CD4-positive, alpha-beta T cell treated with Interleukin-21 for 1 hour (primary cell): ENCODE results near the gene PBRM1.

Source experiments
- DNase-seq: peaks from one replicate; pipeline ENCODE4 v3.0.0-alpha.2; 2020

Gene PBRM1

DNA sequence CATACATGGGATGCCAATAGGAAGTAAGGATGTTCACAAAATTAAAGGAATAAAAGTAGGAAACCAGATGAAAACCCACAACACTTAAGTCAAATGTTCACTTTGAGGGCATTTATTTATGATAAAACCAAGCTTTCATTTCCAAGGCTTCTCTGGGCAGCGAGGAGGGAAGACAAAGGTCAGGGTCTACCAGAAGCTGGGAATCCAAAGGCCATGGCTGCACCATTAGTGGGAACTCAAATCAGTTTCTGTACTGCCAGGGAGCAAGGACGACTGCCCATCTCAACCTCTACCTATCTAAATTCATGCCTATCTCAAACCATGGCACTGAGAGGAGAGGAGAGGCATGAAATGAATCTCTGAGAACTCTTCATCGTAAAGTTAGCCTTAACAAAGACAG, 22.6 kb downstream of the PBRM1 start:
- no peak for DNase-seq

DNA sequence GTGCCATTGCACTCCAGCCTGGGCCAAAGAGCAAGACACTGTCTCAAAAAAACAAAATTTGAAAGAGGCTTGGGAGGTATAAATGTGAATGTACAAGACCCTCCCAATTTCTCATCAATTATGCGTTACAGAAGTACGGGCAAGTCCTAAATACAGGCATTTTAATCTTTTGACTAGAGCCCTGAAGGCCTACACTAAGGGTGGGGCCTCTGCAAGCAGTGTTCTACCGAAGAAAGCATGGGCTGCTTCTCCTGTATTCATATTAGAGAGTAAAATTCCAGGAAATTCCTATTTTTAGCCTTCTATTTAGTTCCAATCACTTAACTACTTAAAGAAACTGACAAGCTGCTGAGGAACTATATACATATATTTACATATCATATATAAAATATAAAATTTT, 25.7 kb downstream of the PBRM1 start:
- no peak for DNase-seq

DNA sequence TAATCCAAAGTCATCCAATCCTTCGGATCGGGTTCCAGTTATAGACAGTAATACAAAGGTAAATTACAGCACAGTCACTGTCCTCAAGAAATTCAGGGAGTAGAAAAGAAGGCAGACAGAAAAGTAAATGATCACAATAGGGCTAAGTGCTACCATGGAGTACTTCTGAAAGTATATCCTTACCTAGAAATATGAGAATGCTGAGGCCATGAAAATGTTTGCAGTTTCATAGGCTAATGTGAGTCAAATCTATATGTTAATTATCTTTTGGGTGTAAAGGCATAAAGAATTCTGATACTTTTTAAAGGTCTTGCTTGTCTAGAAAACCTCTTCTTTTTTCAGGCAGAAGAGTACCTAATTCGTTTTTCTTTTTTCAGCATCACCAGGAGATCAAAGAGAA, 29.8 kb downstream of the PBRM1 start:
- no peak for DNase-seq

GRCh38 chr3:52651592-52651991, 34.1 kb downstream of the PBRM1 start:
- no peak for DNase-seq

- no peak for DNase-seq
These were observed 35.3 kb downstream of the PBRM1 start for GRCh38 chr3:52650439-52650838.

- DNase-seq: no peak
These were observed 36.1 kb downstream of the PBRM1 start for GRCh38 chr3:52649461-52650210.

GRCh38 chr3:52645549-52645948, 40.2 kb downstream of the PBRM1 start:
- DNase-seq: no peak

- no peak for DNase-seq
These were observed 49.0 kb downstream of the PBRM1 start for GRCh38 chr3:52636673-52637072.

DNA sequence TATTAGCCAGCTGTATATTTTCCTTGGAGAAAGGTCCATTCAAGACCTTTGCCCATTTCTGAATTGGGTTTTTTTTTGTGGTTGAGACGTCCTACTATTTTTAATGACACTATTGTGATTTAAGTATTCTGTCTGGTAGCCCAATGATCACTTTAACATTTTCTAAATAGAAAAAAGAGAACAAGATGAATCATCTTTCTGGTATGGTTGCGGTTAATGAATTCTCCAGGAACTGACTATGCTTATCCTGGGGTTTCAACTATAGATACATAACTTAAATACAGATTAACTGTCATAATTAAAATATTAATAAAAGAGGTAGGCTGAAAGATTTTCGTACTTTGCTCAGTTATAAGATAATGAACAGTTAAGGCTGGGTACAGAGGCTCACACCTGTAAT, 51.9 kb downstream of the PBRM1 start:
- DNase-seq: no peak

- no peak for DNase-seq
These were observed 60.7 kb downstream of the PBRM1 start for GRCh38 chr3:52625041-52625440.

- DNase-seq: no peak
These were observed 62.4 kb downstream of the PBRM1 start for GRCh38 chr3:52623234-52623792.

GRCh38 chr3:52620580-52620979, 65.1 kb downstream of the PBRM1 start:
- no peak for DNase-seq

GRCh38 chr3:52615166-52615565, 70.5 kb downstream of the PBRM1 start:
- no peak for DNase-seq

GRCh38 chr3:52614689-52615088, 71.0 kb downstream of the PBRM1 start:
- DNase-seq: no peak

DNA sequence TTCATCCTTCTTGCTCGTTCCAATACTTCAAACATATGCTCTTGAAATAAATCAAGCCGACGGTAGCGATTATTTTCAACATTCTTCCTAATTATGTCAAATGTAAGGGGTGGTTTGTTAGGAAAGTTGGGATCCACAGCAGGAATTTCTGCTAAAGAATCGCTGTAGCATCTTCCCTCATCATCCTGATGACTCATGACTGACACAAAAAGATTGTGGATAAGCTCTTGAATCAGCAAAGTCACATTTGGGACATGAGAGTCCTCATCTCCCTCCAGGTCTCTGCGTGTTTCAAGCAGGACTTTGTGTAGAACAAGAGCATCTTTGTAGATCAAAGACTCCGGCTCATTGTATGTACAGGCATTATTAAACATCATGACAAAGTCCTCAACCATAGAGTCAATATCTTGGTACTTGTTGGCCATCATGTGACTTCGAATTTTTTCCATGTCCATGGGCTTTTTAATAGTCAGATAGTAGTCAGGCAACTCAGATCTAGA, 76.3 kb downstream of the PBRM1 start:
- no peak for DNase-seq

DNA sequence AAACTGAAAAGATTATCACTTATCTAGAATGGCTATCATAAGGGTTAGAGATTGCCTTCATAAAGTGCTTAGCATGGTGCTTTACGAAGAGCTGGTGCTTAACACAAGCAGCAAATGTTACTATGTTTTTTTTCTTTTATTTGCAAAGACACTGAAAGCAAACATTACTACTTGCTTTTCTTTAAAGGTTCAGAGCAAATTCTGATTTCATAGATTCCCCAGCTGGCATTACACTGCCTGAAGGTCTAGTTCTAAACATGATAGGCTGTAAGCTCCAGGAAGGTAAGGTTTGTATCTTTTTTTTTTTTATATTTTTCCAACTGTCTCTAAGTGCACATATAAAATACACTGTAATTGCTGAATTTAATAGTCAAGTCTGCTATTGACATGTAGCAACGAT, 77.4 kb downstream of the PBRM1 start:
- no peak for DNase-seq

- DNase-seq: no peak
These were observed 79.2 kb downstream of the PBRM1 start for GRCh38 chr3:52606373-52607085.

DNA sequence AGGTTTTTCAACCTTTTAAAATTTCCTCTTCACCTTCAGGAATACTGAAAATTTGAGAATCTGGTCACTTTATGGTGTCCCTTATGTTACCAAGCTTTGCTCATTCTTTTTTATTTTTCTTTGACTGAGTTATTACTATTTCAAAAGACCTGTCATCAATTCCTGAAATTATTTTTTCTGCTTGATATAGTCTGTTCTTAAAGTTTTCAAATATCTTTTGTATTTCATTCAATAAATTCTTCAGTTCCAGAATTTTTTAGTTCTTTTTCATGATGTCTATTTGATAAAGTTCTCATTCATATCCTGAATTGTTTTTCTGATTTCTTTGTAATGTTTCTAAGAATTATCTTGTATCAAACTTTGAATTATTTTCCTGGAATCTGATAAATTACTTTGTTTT, 85.5 kb downstream of the PBRM1 start:
- no peak for DNase-seq

GRCh38 chr3:52596658-52597265, 89.0 kb downstream of the PBRM1 start:
- DNase-seq: no peak

DNA sequence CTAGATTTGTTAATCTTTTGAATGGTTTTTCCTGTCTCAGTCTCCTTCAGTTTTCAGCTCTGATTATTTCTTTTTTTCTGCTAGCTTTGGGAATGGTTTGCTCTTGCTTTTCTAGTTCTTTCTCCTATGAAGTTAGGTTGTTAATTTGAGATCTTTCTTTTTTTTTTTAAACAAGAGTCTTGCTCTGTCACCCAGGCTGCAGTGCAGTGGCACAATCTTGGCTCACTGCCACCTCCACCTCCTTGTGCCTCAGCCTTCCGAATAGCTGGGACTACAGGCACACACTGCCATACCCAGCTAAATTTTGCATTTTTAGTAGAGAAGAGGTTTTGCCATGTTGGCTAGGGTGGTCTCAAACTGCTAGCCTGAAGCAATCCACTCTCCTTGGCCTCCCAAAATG, 92.6 kb downstream of the PBRM1 start:
- DNase-seq: no peak

GRCh38 chr3:52574056-52574965, 111.4 kb downstream of the PBRM1 start:
- no peak for DNase-seq

DNA sequence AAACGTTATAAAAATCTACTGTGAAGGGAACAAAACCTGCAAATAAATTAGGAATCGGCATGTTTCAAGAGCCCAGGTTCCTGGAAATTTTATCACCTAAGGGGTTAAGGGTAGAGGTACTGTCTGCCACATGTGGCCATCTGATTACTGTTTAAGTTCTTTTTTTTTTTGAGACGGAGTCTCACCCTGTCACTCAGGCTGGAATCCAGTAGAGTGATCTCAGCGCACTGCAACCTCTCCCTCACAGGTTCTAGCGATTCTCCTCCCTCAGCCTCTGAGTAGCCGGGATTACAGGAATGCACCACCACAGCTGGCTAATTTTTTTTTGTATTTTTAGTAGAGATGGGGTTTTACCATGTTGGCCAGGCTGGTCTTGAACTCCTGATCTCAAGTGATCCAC, 113.5 kb downstream of the PBRM1 start:
- no peak for DNase-seq

- no peak for DNase-seq
These were observed 115.6 kb downstream of the PBRM1 start for GRCh38 chr3:52570076-52570475.
